ENCODE results near the gene APOL4.
"Not testable (repeated sequence)": the region's sequence is repeated elsewhere in the genome, so short reads cannot be mapped to it uniquely, and the experiment has no call there.

Gene APOL4

GRCh38 chr22:36154423-36154945, 47.1 kb downstream of the APOL4 start:
- CTCF ChIA-PET, result interaction anchor here (1.2 to 11.6 kb wide), 3 partner anchors 10 to 26 kb away, joined by 3 to 125 read pairs (median 5); no protein-coding TSS in a partner anchor
- POLR2A ChIA-PET, result no interaction called here
- H3K4me3 ChIP-seq (ENCODE audit: low read depth, low read length), result no peak overlapping the region
- no peak for TF ChIP-seq CTCF (IDR thresholded peaks at IDR 0.05; ENCODE audit: insufficient read depth, low read length, missing control alignments)
- no peak for DNase-seq (ENCODE audit: low read depth, low spot score)

- TF ChIP-seq CTCF (IDR thresholded peaks at IDR 0.05; ENCODE audit: insufficient read depth, low read length, missing control alignments), result no peak
- DNase-seq (ENCODE audit: low read depth, low spot score), result no peak
- POLR2A ChIA-PET, result no interaction called here
- H3K4me3 ChIP-seq (ENCODE audit: low read depth, low read length), result no peak overlapping the region
- CTCF ChIA-PET, result interaction anchor here (1.2 to 2.8 kb wide), 6 partner anchors 9 to 333 kb away, joined by 3 to 10 read pairs (median 4); partner anchors contain the start of gene APOL2
These were observed 47.8 kb downstream of the APOL4 start for GRCh38 chr22:36153501-36154422.

GRCh38 chr22:36152821-36153220, 48.8 kb downstream of the APOL4 start:
- DNase-seq (ENCODE audit: low read depth, low spot score); POLR2A ChIA-PET; H3K4me3 ChIP-seq (ENCODE audit: low read depth, low read length): not testable (repeated sequence)
- CTCF ChIA-PET, result interaction anchor here (1.2 to 2.8 kb wide), 10 partner anchors 8 to 333 kb away, joined by 3 to 19 read pairs (median 5); partner anchors contain the start of gene APOL2

GRCh38 chr22:36152088-36152487, 49.5 kb downstream of the APOL4 start:
- no peak for TF ChIP-seq CTCF (IDR thresholded peaks at IDR 0.05; ENCODE audit: insufficient read depth, low read length, missing control alignments)
- no peak overlapping the region for H3K4me3 ChIP-seq (ENCODE audit: low read depth, low read length)
- POLR2A ChIA-PET, result no interaction called here
- DNase-seq (ENCODE audit: low read depth, low spot score), result no peak
- CTCF ChIA-PET, result interaction anchor here (0.8 to 2.8 kb wide), 10 partner anchors 9 to 334 kb away, joined by 3 to 19 read pairs (median 4); no protein-coding TSS in a partner anchor

GRCh38 chr22:36151006-36151595, 50.5 kb downstream of the APOL4 start:
- H3K4me3 ChIP-seq (ENCODE audit: low read depth, low read length), result no peak overlapping the region
- DNase-seq (ENCODE audit: low read depth, low spot score), result no peak
- TF ChIP-seq CTCF (IDR thresholded peaks at IDR 0.05; ENCODE audit: insufficient read depth, low read length, missing control alignments), result no peak
- ChIA-PET CTCF (interaction anchor here (0.8 to 2.8 kb wide), 8 partner anchors 8 to 335 kb away, joined by 3 to 19 read pairs (median 4); no protein-coding TSS in a partner anchor), POLR2A (no interaction called here)

GRCh38 chr22:36149441-36149840, 52.2 kb downstream of the APOL4 start:
- no peak for TF ChIP-seq CTCF (IDR thresholded peaks at IDR 0.05; ENCODE audit: insufficient read depth, low read length, missing control alignments)
- DNase-seq (ENCODE audit: low read depth, low spot score), result no peak
- H3K4me3 ChIP-seq (ENCODE audit: low read depth, low read length), result no peak overlapping the region
- CTCF ChIA-PET, result interaction anchor here (10.8 kb wide), 1 partner anchor 31 kb away, joined by 162 read pairs; no protein-coding TSS in a partner anchor
- POLR2A ChIA-PET, result no interaction called here

Measured in AG04449 (cell line).